Stimulated activated CD4-positive, alpha-beta T cell treated with anti-CD3 and anti-CD28 coated beads, TNF-alpha, amount 100 ng/mL, for 1 hour (primary cell): ENCODE results near the gene CCDC188.

Source experiments
- DNase-seq, 3 donors: peaks; one replicate each; pipeline ENCODE4 v3.0.0-alpha.2; 2020; ENCODE audit warnings: low read depth in 3 of 3, low spot score in 1 of 3

Gene CCDC188

GRCh38 chr22:20151276-20151588 is 377 bp upstream of the CCDC188 start:
- no peak for DNase-seq

DNA sequence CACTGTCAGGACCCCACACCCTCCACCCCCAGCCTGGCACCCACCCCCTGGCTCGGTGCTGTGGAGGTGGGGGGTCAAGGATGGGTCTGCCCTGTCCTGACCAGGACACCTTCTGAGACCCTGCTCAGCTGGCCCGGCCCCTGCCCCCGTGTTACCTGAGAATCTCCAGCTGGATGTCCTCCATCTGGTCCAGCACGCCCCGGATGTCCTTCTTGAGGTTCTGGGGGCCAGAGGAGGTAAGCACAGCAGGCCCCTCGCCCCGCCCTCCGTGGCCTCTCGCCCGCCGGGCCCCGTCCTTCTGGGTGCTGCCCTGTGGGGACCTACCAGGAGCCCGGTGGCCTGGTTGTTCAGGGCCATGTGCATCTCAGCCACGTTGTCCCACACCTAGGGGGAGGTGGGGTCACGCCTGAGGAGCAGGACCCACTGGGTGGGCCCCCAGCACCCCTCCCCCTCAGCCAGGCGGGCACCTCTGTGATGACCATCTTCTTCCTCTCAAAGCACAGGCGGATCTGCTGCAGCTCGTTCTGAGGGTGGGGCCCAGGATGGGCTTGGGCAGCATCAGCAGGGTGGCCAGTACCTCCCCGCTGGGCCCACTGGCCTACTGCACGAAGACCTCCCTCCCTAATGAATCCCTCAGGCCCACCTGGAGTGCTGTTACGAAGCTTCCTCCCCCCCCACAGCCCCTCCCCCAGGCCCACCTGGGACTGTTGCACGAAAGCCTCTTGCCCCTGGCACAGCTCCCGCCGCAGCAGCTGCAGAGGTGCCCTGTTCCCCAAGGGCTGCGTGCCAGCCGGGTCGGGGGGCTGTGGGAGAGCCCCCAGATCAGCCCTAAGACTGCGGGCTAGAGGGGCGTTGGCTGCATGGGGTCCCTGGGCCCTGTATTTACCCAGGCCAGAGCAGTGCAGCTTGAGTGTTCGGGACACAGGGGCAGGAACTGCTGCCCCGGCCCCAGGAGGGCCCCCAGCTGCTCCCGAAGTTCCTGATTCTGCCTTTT is 1.3 kb downstream of the CCDC188 start:
- DNase-seq: no peak

GRCh38 chr22:20148414-20148813 is 2.4 kb downstream of the CCDC188 start:
- no peak for DNase-seq

DNA sequence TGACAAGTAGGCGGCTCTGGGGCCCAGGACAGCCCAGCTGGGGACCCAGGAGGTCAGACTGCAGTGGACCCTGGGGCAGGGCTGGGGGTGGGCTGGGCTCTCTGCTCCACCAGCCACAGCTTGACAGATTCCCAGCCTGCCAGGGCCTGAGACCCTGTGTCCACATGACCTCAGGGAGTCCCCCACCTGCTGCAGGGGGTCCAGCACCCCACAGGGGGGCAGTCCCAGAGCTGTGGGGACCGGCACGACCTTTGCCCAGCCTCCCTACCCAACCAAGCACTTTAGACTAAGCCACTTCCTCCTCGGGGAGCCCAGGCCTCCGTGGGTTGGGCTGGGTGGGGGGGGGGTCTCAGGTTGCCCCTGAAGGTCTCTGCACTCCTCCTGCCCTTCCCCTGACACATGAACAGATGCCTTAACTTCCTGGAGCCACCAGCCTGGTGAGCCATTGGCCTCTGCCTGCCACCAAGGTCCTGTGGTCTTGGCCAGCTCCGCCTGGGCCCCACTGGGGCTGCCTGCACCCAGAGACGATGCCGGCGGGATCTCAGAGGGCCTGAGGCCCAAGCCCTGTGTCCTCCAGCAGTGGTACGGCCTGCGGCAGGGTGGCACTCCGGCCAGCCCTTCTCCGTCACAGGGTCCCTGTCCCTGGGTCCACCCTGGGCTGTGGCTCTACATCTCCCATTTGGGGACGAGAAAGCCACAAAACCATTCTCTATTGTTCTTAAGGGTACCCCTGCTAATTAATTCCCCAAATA is 3.4 kb downstream of the CCDC188 start:
- no peak for DNase-seq

- DNase-seq: no peak
These were observed 4.1 kb downstream of the CCDC188 start for GRCh38 chr22:20146777-20147176.

- DNase-seq: no peak
These were observed 5.0 kb downstream of the CCDC188 start for GRCh38 chr22:20145832-20146223.

- no peak for DNase-seq
These were observed 5.5 kb downstream of the CCDC188 start for GRCh38 chr22:20145206-20145831.

GRCh38 chr22:20143883-20144665 is 6.8 kb downstream of the CCDC188 start:
- no peak for DNase-seq

- DNase-seq: no peak
These were observed 7.9 kb downstream of the CCDC188 start for GRCh38 chr22:20142711-20143621.

- no peak for DNase-seq
These were observed 9.4 kb downstream of the CCDC188 start for GRCh38 chr22:20141186-20142077.

DNA sequence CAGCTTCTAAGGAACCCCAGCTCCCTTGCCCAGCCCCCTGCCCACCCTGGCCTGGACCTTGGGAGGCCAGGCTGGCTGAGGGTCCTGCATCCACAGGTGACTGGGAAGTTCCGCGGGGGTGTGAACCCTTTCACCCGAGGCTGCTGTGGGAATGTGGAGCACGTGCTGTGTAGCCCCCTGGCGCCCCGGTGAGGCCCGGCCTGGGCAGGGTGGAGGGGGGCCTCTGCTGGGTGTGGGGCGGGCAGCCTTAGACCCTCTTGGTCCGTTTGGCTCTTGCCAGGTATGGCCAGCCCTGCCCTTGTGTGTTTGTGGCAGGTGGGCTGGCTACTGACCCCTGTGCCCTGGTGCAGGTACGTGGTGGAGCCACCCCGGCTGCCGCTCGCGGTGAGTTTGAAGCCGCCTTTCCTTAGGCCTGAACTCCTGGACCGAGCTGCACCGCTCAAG is 10.3 kb downstream of the CCDC188 start:
- DNase-seq: no peak

DNA sequence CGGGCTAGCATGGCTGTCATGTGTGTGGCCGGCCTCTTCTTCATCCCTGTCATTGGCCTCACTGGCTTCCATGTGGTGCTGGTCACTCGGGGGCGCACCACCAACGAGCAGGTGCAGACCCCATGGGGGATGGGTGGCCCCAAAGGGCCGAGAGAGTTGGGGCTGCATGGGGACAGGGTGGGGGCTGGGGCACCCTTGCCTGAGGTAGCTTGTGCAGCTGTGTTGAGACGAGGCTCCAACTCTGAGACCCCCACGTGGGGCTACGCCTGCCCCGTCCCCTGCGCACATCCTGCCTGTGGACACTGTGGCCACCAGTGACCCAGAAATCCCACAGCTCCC is 10.8 kb downstream of the CCDC188 start:
- no peak for DNase-seq

GRCh38 chr22:20139391-20140106 is 11.3 kb downstream of the CCDC188 start:
- DNase-seq: no peak

DNA sequence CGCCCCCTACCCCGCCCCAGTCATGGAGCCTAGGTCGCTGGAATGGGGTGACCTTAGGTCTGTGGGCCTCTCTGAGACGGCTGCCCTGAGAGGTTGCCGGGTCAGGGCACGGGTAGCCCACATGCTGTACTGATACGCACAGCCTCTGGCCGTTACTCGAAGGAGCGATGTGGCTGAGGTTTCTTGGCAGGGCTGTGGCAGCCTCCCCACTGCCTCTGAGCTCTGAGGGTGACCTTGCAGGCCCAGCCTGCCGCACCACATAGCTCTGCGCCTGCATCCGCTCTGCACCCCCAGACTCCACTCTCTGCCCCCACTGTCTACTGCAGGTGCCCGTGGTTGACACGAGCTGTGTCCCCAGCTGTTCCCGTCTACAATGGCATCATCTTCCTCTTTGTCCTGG is 12.0 kb downstream of the CCDC188 start:
- no peak for DNase-seq

DNA sequence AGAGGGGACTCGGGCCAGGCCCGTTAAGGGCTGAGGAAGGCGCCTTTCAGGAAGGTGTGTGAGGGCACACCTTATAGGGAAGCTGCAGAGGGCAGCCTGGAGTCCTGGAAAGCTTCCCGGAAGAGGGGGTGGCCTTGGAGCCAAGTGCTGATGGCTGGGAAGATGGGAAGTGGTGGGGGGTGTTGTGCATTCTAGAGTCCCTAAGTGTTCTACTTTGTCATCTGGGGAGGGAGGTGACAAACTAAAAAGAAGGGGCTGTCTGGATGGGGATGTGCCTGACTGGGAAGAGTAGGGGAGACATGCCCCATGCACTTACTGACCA is 12.5 kb downstream of the CCDC188 start:
- DNase-seq: no peak

DNA sequence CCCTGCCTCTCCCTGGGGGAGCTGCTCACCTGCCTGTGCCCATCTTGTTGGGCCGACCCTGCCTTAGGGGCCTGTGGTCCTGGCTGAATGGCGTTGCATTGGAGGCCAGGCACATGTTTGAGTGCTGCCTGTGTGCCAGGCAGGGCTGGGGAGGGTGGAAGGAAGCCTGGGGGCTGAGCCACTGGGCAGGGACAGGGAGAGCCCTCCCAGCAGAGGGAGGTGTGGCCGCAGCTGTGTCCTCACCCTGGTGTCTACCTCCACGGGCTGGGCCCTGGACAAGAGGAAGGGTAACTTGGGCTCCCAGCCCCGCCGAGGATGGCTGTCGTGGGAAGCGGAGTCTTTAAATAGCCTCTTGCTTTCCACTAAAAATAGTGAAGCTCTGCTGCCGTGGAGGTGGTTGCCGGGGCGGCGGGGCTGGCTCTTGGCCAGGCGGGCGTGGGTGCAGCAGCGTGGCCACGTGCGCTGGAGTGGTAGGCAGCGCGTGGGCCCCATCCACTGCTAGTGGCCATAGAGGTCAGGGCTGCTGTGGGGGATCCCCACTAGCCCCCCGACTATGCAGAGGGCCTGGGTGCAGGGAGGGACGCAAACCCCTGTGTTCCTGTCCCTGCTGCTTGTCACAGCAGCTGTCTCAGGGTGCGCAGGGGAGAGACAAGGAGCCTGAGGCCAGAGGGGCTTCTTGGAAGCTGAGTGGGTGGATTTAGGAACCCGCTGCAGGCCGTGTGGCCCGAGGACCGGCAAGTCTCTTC is 13.0 kb downstream of the CCDC188 start:
- no peak for DNase-seq

- DNase-seq: no peak
These were observed 13.7 kb downstream of the CCDC188 start for GRCh38 chr22:20137113-20137512.

DNA sequence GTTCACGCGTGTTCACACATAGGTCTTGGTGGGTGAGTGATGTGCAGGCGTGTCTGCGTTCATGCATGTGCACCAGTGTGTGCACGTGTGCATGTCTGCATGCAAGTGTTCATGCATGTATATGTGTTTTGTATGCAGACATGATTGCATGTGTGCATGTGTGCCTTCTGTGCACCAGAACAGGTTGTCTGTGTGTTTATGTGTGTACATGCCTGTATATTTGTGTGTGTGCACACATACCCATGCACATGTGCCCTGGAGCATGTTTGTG is 14.3 kb downstream of the CCDC188 start:
- DNase-seq: no peak
